GM12878 (cell line): Measurements from ENCODE around the gene MYL12B. TPM values are rescaled to one million over a fixed set of nuclear protein-coding genes. Genes with fewer than 3 reads are reported as not detected.
A peak's percentile ranks its signal among the peaks of the same experiment; 100 is the strongest.

ENCODE experiments used
- ATAC-seq: fragments of 200-7000 bp; cut with Tn5 transposase; 3 replicates; pipeline ENCODE4 v1.9.1; 2020; ENCODE audit warnings: mild to moderate bottlenecking, moderate library complexity
- BruUV-seq: library from RNA; stranded (reverse); fragments of 400-500 nt; replicated peaks from 2 replicates; lab custom pipeline; 2021; lab: Mats Ljungman, UMichigan
- CTCF ChIA-PET: fragments of 300-600 bp; sonication (Branson Sonifier 250); formaldehyde crosslinking; extraction: SDS; loops from one replicate; lab custom pipeline; 2021; ENCODE audit warnings: inconsistent platforms; lab: Yijun Ruan, JAX
- POLR2A ChIA-PET: fragments of 350-600 bp; formaldehyde crosslinking; extraction: SDS; loops from one replicate; lab custom pipeline; 2021; ENCODE audit warnings: inconsistent platforms; lab: Charles Lee
- RAD21 ChIA-PET: fragments of 300-600 bp; sonication (Branson Sonifier 250); formaldehyde crosslinking; loops from one replicate; lab custom pipeline; 2023; ENCODE audit warnings: antibody characterized with exemption; ENCODE audit not compliant: unreplicated experiment; lab: Charles Lee
- SMC1A ChIA-PET: fragments of 300-600 bp; sonication (Branson Sonifier 250); formaldehyde crosslinking; loops from one replicate; lab custom pipeline; 2023; ENCODE audit not compliant: unreplicated experiment, uncharacterized antibody; lab: Charles Lee
- DNase-seq: peaks from one replicate; pipeline ENCODE4 v3.0.0-alpha.2; 2011; ENCODE audit warnings: low read depth, low spot score
- FAIRE-seq: peaks from 3 replicates; lab custom pipeline; 2011; peaks lifted over from hg19 to GRCh38; lab: Jason Lieb, UNC
- H2AFZ ChIP-seq: 2 replicates; pipeline ENCODE4 v1.6.0; 2011; ENCODE audit warnings: low read depth, low read length, control low read depth; ENCODE audit not compliant: control insufficient read depth
- H3K27ac ChIP-seq: 2 replicates; pipeline ENCODE4 v1.5.1; 2011; ENCODE audit warnings: control low read depth; ENCODE audit not compliant: control insufficient read depth, insufficient read depth
- H3K27me3 ChIP-seq, 2 experiments: replicated peaks in 1 of 2; 2 replicates each; pipeline versions ENCODE4 v1.6.0 to v1.6.1; 2011; ENCODE audit warnings: low read length in 1 of 2; ENCODE audit not compliant: control insufficient read depth in 2 of 2, insufficient read depth in 2 of 2
- H3K36me3 ChIP-seq, 2 experiments: 2 replicates each; pipeline ENCODE4 v1.5.1; 2011; ENCODE audit warnings: low read length in 1 of 2; ENCODE audit not compliant: control insufficient read depth in 2 of 2, insufficient read depth in 2 of 2
- H3K4me1 ChIP-seq: 2 replicates; pipeline ENCODE4 v1.6.1; 2011; ENCODE audit warnings: mild to moderate bottlenecking, low read length, moderate library complexity, mixed read lengths; ENCODE audit not compliant: control insufficient read depth, insufficient read depth
- H3K4me2 ChIP-seq: 2 replicates; pipeline ENCODE4 v1.6.0; 2011; ENCODE audit warnings: control low read depth; ENCODE audit not compliant: control insufficient read depth, insufficient read depth
- H3K4me3 ChIP-seq: fragments of 200-600 bp; sonication (generic); 2 replicates; pipeline ENCODE4 v1.5.1; 2016
- H3K79me2 ChIP-seq: 2 replicates; pipeline ENCODE4 v1.6.0; 2011; ENCODE audit warnings: low read length; ENCODE audit not compliant: control insufficient read depth, insufficient read depth
- H3K9ac ChIP-seq: 2 replicates; pipeline ENCODE4 v1.8.0; 2011; ENCODE audit warnings: low read length, control low read depth, mixed read lengths; ENCODE audit not compliant: control insufficient read depth, insufficient read depth
- H3K9me3 ChIP-seq: replicated peaks from 3 replicates; pipeline ENCODE4 v1.5.1; 2011; ENCODE audit warnings: mild to moderate bottlenecking, low read length; ENCODE audit not compliant: control insufficient read depth, insufficient read depth
- H4K20me1 ChIP-seq: 2 replicates; pipeline ENCODE4 v1.6.0; 2011; ENCODE audit not compliant: control insufficient read depth, insufficient read depth
- EP300 ChIP-seq, 2 experiments: fragments of 150-350 bp in 1 of 2; IDR thresholded peaks; 2 replicates each; pipeline ENCODE4 v1.6.1; 2011 to 2012; ENCODE audit warnings: low read depth in 2 of 2, low read length in 2 of 2, borderline replicate concordance in 1 of 2, improper control_type of control experiment in 1 of 2, inconsistent platforms in 1 of 2; ENCODE audit not compliant: control insufficient read depth in 1 of 2
- FOXK2 ChIP-seq: fragments of 450-650 bp; IDR thresholded peaks from 2 replicates; pipeline ENCODE4 v1.6.1; 2017; ENCODE audit warnings: mild to moderate bottlenecking, moderate library complexity
- IKZF2 ChIP-seq, 2 experiments: fragments of 450-650 bp; IDR thresholded peaks; 2 replicates each; pipeline ENCODE4 v1.6.1; 2017; ENCODE audit warnings: mild to moderate bottlenecking in 2 of 2, moderate library complexity in 2 of 2
- NKRF ChIP-seq: fragments of 450-650 bp; conservative IDR thresholded peaks from 2 replicates; pipeline ENCODE4 v1.6.1; 2017; ENCODE audit warnings: mild to moderate bottlenecking, moderate library complexity
- NR2C2 ChIP-seq: IDR thresholded peaks from 2 replicates; pipeline ENCODE4 v1.6.1; 2011; ENCODE audit warnings: borderline replicate concordance, low read depth; ENCODE audit not compliant: control insufficient read depth, insufficient read length
- RAD21 ChIP-seq: IDR thresholded peaks from 2 replicates; pipeline ENCODE4 v1.6.1; 2011; ENCODE audit warnings: mild to moderate bottlenecking, low read depth, low read length, moderate library complexity; ENCODE audit not compliant: insufficient read depth
- RFX5 ChIP-seq: IDR thresholded peaks from 2 replicates; pipeline ENCODE4 v1.6.1; 2011; ENCODE audit warnings: low read depth, low read length, improper control_type of control experiment
- SMARCA5 ChIP-seq: fragments of 450-650 bp; IDR thresholded peaks from 2 replicates; pipeline ENCODE4 v1.6.1; 2017; ENCODE audit warnings: mild to moderate bottlenecking
- TAF1 ChIP-seq: IDR thresholded peaks from 2 replicates; pipeline ENCODE4 v1.6.1; 2011; ENCODE audit warnings: mild to moderate bottlenecking, low read depth, low read length, borderline replicate concordance
- ZNF274 ChIP-seq: IDR thresholded peaks from one replicate; pipeline ENCODE4 v1.8.0; 2011; ENCODE audit not compliant: insufficient read length, insufficient read depth
- WGBS: methylation state at CpG from one replicate; pipeline ENCODE4 v1.1.6; 2016; ENCODE audit warnings: low lambda C conversion rate; ENCODE audit not compliant: insufficient replicate concordance, insufficient coverage; ENCODE audit errors: missing lambda C conversion rate; 5-methylcytosine and 5-hydroxymethylcytosine counted together
- in situ Hi-C: fragments of 300-500 bp; cut with MboI; formaldehyde crosslinking; loops from 9 replicates; pipeline ENCODE4 v1.14.3; 2018; ENCODE audit warnings: mixed read lengths
- intact Hi-C: fragments of 100-400 bp; cut with micrococcal nuclease; formaldehyde crosslinking; loops from one replicate; pipeline ENCODE4 v1.14.2; 2022; ENCODE audit not compliant: unreplicated experiment
- polyA plus RNA-seq, 11 experiments: library from polyadenylated mRNA; depleted of rRNA in 4 of 11; unstranded in 6 of 11; stranded (reverse) in 5 of 11; fragments of >200 nt; fragmentation: Nextera tagmentation in 4 of 11; fragmentation: Illumina TruSeq in 1 of 11; extraction: Ambion mirVana in 4 of 11; extraction: Trizol in 1 of 11; gene quantifications; 1 replicate in 1 of 11; 2 replicates in 10 of 11; pipeline versions ENCODE4 v1.2.1 to v1.2.3, GENCODE V29; 2011 to 2016; ENCODE audit warnings: inconsistent platforms in 2 of 11, missing spikeins in 2 of 11, low read depth in 1 of 11
- total RNA-seq, 4 experiments: library from RNA; depleted of rRNA in 3 of 4; stranded (reverse); fragments of >200 nt in 3 of 4; fragmentation: Illumina TruSeq in 1 of 4; extraction: Trizol in 1 of 4; gene quantifications; 2 replicates each; pipeline versions ENCODE4 v1.2.1 to v1.2.3, GENCODE V29; 2013 to 2021
- TF ChIP-seq, protein P1 (sequence below), 3 experiments: IDR thresholded peaks in 2 of 3; conservative IDR thresholded peaks in 1 of 3; 2 replicates each; pipeline ENCODE4 v1.5.1; 2011; ENCODE audit warnings: low read depth in 3 of 3, low read length in 3 of 3, mild to moderate bottlenecking in 3 of 3, control low read depth in 2 of 3, moderate library complexity in 2 of 3, inconsistent platforms in 1 of 3, mixed read lengths in 1 of 3; ENCODE audit not compliant: control insufficient read depth in 2 of 3, insufficient read depth in 1 of 3; ENCODE audit errors: extremely low read depth in 1 of 3
- TF ChIP-seq, protein P2 (sequence below): IDR thresholded peaks from 2 replicates; pipeline ENCODE4 v1.6.1; 2011; ENCODE audit warnings: low read depth, low read length, improper control_type of control experiment, borderline replicate concordance
- TF ChIP-seq, protein P3 (sequence below): fragments of 450-650 bp; formaldehyde crosslinking; IDR thresholded peaks from 2 replicates; pipeline ENCODE4 v1.5.0; 2022; ENCODE audit warnings: mild to moderate bottlenecking, missing genetic modification characterization

Gene MYL12B
- total and polyA plus RNA-seq, 10 of the 15 experiments (the other 5 are each of a cell fraction or from before 2014, with no cell fraction given), result 179 to 739 (median 400) TPM

DNA sequence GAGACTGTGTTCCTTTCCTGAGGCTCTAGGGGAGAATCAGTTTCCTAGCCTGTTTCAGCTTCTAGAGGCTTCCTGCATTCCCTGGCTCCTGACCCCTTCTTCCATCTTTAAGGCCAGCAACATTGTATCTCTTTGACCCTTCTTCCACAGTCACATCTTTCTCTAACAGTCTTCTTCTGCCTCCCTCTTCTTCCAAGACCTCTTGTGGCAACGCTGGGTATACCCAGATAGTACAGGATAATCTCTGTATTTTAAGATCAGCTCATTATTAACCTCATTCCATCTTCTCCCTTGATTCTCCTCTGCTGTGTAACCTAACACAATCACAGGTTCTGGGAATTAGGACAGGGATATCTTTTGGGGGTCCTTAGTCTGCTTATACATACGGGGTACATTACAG is 23.2 kb upstream of the MYL12B start:
- no peak for FAIRE-seq

More for the DNA sequence above, 23.2 kb upstream of the MYL12B start:
- POLR2A ChIA-PET, result interaction anchor here (0.6 kb wide), 1 partner anchor 51 kb away, joined by 6 read pairs; no protein-coding TSS in a partner anchor
- RAD21 ChIA-PET, result interaction anchor here (0.6 kb wide), 1 partner anchor 72 kb away, joined by 4 read pairs; no protein-coding TSS in a partner anchor
- DNase-seq, result no peak
- WGBS, result 69% methylated on average over 2 of the region's 2 CpGs
- CTCF ChIA-PET, result interaction anchor here (0.9 to 1.8 kb wide), 6 partner anchors 9 to 88 kb away, joined by 3 to 8 read pairs (median 4); partner anchors contain the start of gene MYOM1
- no peaks in the 10 kb centered on the region for H3K27me3 ChIP-seq
- intact Hi-C loops (no loop called here), in situ Hi-C loops (no loop called here)
- no peak overlapping the region for H3K4me3 ChIP-seq
- H3K4me1 ChIP-seq, result no peaks in the 10 kb centered on the region
- no peak overlapping the region for H2AFZ ChIP-seq
- no peak for ATAC-seq
- H3K9ac ChIP-seq, result no peak overlapping the region
- H4K20me1 ChIP-seq, result no peaks in the 10 kb centered on the region
- no TSS peak for BruUV-seq
- H3K79me2 ChIP-seq, result peaks cover 3% of the 10 kb centered on the region
- H3K9me3 ChIP-seq, result peaks cover 13% of the 10 kb centered on the region
- SMC1A ChIA-PET, result interaction anchor here (1.0 kb wide), 1 partner anchor 122 kb away, joined by 3 read pairs; no protein-coding TSS in a partner anchor
- TF ChIP-seq FOXK2 (no peak), RAD21 (peak; percentile 18; the same call in 1 of the 2 replicates), EP300 (IDR thresholded peaks at IDR 0.05; ENCODE audit: borderline replicate concordance in 1 of 2, control insufficient read depth in 1 of 2, low read depth in 2 of 2, low read length in 2 of 2) (no peak), SMARCA5 (no peak), RFX5 (no peak), NKRF (no peak), ZNF274 (no peak), NR2C2 (no peak), TAF1 (no peak), IKZF2 (IDR thresholded peaks at IDR 0.05) (no peak)
- TF ChIP-seq, protein P1, sequence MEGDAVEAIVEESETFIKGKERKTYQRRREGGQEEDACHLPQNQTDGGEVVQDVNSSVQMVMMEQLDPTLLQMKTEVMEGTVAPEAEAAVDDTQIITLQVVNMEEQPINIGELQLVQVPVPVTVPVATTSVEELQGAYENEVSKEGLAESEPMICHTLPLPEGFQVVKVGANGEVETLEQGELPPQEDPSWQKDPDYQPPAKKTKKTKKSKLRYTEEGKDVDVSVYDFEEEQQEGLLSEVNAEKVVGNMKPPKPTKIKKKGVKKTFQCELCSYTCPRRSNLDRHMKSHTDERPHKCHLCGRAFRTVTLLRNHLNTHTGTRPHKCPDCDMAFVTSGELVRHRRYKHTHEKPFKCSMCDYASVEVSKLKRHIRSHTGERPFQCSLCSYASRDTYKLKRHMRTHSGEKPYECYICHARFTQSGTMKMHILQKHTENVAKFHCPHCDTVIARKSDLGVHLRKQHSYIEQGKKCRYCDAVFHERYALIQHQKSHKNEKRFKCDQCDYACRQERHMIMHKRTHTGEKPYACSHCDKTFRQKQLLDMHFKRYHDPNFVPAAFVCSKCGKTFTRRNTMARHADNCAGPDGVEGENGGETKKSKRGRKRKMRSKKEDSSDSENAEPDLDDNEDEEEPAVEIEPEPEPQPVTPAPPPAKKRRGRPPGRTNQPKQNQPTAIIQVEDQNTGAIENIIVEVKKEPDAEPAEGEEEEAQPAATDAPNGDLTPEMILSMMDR (IDR thresholded peaks at IDR 0.05 in 2 of 3, conservative IDR thresholded peaks at IDR 0.05 in 1 of 3; ENCODE audit: control insufficient read depth in 2 of 3, extremely low read depth in 1 of 3, insufficient read depth in 1 of 3, low read depth in 3 of 3, low read length in 3 of 3), result 0 out of 6 replicates have a peak, but pooled peaks of 1 of the 3 experiments have one; percentile 24
- TF ChIP-seq, protein P2, sequence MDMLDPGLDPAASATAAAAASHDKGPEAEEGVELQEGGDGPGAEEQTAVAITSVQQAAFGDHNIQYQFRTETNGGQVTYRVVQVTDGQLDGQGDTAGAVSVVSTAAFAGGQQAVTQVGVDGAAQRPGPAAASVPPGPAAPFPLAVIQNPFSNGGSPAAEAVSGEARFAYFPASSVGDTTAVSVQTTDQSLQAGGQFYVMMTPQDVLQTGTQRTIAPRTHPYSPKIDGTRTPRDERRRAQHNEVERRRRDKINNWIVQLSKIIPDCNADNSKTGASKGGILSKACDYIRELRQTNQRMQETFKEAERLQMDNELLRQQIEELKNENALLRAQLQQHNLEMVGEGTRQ, result no peak
- TF ChIP-seq, protein P3, sequence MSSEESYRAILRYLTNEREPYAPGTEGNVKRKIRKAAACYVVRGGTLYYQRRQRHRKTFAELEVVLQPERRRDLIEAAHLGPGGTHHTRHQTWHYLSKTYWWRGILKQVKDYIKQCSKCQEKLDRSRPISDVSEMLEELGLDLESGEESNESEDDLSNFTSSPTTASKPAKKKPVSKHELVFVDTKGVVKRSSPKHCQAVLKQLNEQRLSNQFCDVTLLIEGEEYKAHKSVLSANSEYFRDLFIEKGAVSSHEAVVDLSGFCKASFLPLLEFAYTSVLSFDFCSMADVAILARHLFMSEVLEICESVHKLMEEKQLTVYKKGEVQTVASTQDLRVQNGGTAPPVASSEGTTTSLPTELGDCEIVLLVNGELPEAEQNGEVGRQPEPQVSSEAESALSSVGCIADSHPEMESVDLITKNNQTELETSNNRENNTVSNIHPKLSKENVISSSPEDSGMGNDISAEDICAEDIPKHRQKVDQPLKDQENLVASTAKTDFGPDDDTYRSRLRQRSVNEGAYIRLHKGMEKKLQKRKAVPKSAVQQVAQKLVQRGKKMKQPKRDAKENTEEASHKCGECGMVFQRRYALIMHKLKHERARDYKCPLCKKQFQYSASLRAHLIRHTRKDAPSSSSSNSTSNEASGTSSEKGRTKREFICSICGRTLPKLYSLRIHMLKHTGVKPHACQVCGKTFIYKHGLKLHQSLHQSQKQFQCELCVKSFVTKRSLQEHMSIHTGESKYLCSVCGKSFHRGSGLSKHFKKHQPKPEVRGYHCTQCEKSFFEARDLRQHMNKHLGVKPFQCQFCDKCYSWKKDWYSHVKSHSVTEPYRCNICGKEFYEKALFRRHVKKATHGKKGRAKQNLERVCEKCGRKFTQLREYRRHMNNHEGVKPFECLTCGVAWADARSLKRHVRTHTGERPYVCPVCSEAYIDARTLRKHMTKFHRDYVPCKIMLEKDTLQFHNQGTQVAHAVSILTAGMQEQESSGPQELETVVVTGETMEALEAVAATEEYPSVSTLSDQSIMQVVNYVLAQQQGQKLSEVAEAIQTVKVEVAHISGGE, result no peak
- no peak overlapping the region for H3K4me2 ChIP-seq
- H3K27ac ChIP-seq, result no peak overlapping the region
- H3K36me3 ChIP-seq, result no peaks in the 10 kb centered on the region; a peak in 1 of 4 replicates
